Measurements from ENCODE around the gene SMARCA2.

The SMARCA2 gene

DNA sequence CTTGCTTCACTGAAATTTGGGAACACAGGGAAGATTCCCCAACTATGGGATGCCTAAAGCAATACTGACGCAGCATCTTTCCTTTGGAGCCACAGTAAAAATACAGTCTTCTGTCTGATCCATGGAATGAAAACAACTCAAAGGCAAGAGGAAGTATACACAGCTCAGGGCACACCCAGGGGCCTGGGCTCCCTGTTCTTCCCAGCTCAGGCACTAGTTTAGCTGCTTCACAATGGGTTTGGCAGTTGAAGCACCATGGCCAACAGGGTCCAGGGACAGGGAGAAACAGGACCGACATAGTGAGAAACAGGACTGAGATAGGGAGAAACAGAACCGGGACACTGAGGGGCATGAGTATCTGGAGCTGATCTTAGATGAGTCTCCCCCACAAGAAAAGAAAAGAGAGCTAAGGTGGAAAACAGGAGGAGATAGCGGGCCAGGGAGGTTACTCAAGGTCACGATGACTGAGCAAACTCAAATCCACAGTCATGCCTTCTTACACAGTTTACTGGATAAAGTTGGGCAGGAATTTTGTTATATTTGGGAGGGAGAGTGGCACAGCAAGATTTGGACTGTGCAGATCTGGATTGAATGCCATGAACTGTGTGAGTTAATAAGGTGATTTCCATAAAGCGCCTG, 198.8 kb downstream of the SMARCA2 start:
- no peak overlapping the region for H3K4me3 ChIP-seq (ENCODE audit: low read depth, low read length)
- no peak overlapping the region for H2AFZ ChIP-seq (ENCODE audit: low read length, unreplicated experiment)
- H3K36me3 ChIP-seq (ENCODE audit: insufficient read depth, low read length) = no peaks in the 10 kb centered on the region
- H3K27me3 ChIP-seq (ENCODE audit: insufficient read depth, low read length) = no peaks in the 10 kb centered on the region
- H3K4me1 ChIP-seq (ENCODE audit: control insufficient read depth, insufficient read depth, low read length, unreplicated experiment) = peaks cover 12% of the 10 kb centered on the region
- H3K27ac ChIP-seq (ENCODE audit: low read depth, low read length) = no peak overlapping the region
- no peaks in the 10 kb centered on the region for H3K79me2 ChIP-seq (ENCODE audit: control insufficient read depth, insufficient read depth, low read length, unreplicated experiment)

DNA sequence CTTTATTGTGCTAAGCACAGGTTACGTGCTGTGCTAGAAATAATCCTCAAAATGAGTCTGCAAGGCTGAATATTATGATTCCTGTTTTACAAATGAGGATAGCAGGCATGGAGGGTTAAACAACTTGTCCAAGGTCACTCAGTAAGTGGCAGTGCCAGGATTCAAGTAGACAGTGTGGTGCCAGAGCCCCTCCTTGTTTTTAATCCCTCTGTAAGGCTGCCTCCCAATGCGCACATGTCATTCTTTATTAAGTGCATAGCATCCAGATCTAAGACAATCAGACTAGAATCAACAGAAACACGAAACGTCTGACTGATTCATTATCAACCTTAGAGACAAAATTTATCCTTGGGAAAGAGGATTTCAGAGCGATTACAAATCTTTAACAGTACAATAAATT, 199.6 kb downstream of the SMARCA2 start:
- H2AFZ ChIP-seq (ENCODE audit: low read length, unreplicated experiment) = no peak overlapping the region
- no peaks in the 10 kb centered on the region for H3K79me2 ChIP-seq (ENCODE audit: control insufficient read depth, insufficient read depth, low read length, unreplicated experiment)
- no peak overlapping the region for H3K4me3 ChIP-seq (ENCODE audit: low read depth, low read length)
- H3K36me3 ChIP-seq (ENCODE audit: insufficient read depth, low read length) = no peaks in the 10 kb centered on the region
- no peak overlapping the region for H3K27ac ChIP-seq (ENCODE audit: low read depth, low read length)
- H3K4me1 ChIP-seq (ENCODE audit: control insufficient read depth, insufficient read depth, low read length, unreplicated experiment) = peaks cover 4% of the 10 kb centered on the region
- no peaks in the 10 kb centered on the region for H3K27me3 ChIP-seq (ENCODE audit: insufficient read depth, low read length)

DNA sequence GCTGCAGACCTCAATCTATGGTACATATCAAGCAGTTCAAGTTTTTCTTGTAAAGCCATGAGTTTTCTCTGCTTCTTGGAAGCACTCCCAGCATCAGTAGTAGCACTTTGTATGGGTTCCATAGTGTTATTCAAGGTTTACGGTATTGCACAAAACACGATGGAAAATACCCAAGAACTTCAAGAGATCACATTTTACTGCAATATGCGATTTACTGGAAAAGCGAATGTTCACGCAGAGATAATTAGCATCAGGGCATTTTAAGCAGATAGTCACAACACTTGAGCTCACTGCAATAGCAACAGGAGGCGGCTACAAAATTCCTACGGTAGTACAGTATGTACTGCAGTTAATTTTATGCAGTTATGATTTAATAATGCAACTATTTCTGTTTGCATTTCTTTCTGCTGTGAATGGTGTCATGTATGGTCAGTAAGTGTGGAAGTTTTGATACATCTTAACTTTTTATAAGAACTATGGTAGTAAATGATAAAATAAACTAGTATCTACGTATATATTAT, 200.8 kb downstream of the SMARCA2 start:
- no peaks in the 10 kb centered on the region for H3K27me3 ChIP-seq (ENCODE audit: insufficient read depth, low read length)
- H3K4me1 ChIP-seq (ENCODE audit: control insufficient read depth, insufficient read depth, low read length, unreplicated experiment) = no peaks in the 10 kb centered on the region
- H3K27ac ChIP-seq (ENCODE audit: low read depth, low read length) = no peak overlapping the region
- no peak overlapping the region for H3K4me3 ChIP-seq (ENCODE audit: low read depth, low read length)
- H2AFZ ChIP-seq (ENCODE audit: low read length, unreplicated experiment) = no peak overlapping the region
- H3K79me2 ChIP-seq (ENCODE audit: control insufficient read depth, insufficient read depth, low read length, unreplicated experiment) = no peaks in the 10 kb centered on the region
- H3K36me3 ChIP-seq (ENCODE audit: insufficient read depth, low read length) = no peaks in the 10 kb centered on the region

GRCh38 chr9:2216591-2216990, 201.4 kb downstream of the SMARCA2 start:
- Histone ChIP-seq H3K27ac (ENCODE audit: low read depth, low read length) (no peak overlapping the region), H2AFZ (ENCODE audit: low read length, unreplicated experiment) (no peak overlapping the region), H3K4me1 (ENCODE audit: control insufficient read depth, insufficient read depth, low read length, unreplicated experiment) (no peaks in the 10 kb centered on the region), H3K36me3 (ENCODE audit: insufficient read depth, low read length) (no peaks in the 10 kb centered on the region), H3K79me2 (ENCODE audit: control insufficient read depth, insufficient read depth, low read length, unreplicated experiment) (no peaks in the 10 kb centered on the region), H3K27me3 (ENCODE audit: insufficient read depth, low read length) (no peaks in the 10 kb centered on the region), H3K4me3 (ENCODE audit: low read depth, low read length) (no peak overlapping the region)

GRCh38 chr9:2217540-2217939, 202.4 kb downstream of the SMARCA2 start:
- H3K27ac ChIP-seq (ENCODE audit: low read depth, low read length) = no peak overlapping the region
- no peaks in the 10 kb centered on the region for H3K79me2 ChIP-seq (ENCODE audit: control insufficient read depth, insufficient read depth, low read length, unreplicated experiment)
- no peak overlapping the region for H2AFZ ChIP-seq (ENCODE audit: low read length, unreplicated experiment)

GRCh38 chr9:2220036-2220435, 204.9 kb downstream of the SMARCA2 start:
- Histone ChIP-seq H3K4me1 (ENCODE audit: control insufficient read depth, insufficient read depth, low read length, unreplicated experiment) (no peaks in the 10 kb centered on the region), H3K27me3 (ENCODE audit: insufficient read depth, low read length) (no peaks in the 10 kb centered on the region)

More at GRCh38 chr9:2217540-2217939, 202.4 kb downstream of the SMARCA2 start:
- Histone ChIP-seq H3K4me3 (ENCODE audit: low read depth, low read length) (no peak overlapping the region), H3K36me3 (ENCODE audit: insufficient read depth, low read length) (no peaks in the 10 kb centered on the region), H3K4me1 (ENCODE audit: control insufficient read depth, insufficient read depth, low read length, unreplicated experiment) (no peaks in the 10 kb centered on the region), H3K27me3 (ENCODE audit: insufficient read depth, low read length) (no peaks in the 10 kb centered on the region)

DNA sequence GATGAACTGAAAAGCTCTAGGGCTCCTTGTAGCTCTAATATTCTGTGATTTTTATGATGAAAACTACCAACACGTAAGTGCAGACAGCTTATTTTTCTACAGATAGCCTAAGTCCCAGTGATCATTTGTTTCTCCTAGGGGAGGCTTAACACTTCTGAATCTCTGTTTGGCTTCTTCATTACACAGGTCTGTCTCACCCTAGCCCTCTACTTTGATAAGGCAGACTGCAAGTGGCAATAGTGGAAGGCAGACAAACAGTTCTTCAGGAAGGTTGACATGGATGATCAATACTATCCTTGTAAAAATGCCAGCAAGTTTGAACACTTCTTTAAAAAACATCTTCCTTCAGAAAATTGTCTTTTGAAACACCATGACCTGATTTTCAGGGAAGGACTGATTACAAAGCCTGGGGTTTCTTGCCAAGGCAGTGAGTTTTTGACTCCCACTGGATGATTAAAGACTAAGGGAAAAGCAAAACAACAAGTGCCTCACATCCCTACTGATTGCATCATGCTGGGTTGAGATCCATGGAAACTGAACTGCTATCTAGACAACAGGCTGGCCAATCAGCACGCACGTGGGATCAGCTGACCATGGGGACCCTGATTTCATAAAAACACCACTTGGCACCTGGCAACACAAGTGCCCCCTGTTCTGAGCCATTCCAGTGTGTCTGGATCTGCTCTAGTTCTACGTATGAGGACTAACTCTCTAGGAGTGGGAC, 212.2 kb downstream of the SMARCA2 start:
- Histone ChIP-seq H3K27ac (ENCODE audit: low read depth, low read length) (no peak overlapping the region), H2AFZ (ENCODE audit: low read length, unreplicated experiment) (no peak overlapping the region), H3K4me3 (ENCODE audit: low read depth, low read length) (no peak overlapping the region)

More at GRCh38 chr9:2220036-2220435, 204.9 kb downstream of the SMARCA2 start:
- Histone ChIP-seq H3K4me3 (ENCODE audit: low read depth, low read length) (no peak overlapping the region), H3K79me2 (ENCODE audit: control insufficient read depth, insufficient read depth, low read length, unreplicated experiment) (no peaks in the 10 kb centered on the region), H3K36me3 (ENCODE audit: insufficient read depth, low read length) (no peaks in the 10 kb centered on the region), H3K27ac (ENCODE audit: low read depth, low read length) (no peak overlapping the region), H2AFZ (ENCODE audit: low read length, unreplicated experiment) (no peak overlapping the region)

GRCh38 chr9:2228132-2228531, 213.0 kb downstream of the SMARCA2 start:
- peaks cover 3% of the 10 kb centered on the region for H3K4me1 ChIP-seq (ENCODE audit: control insufficient read depth, insufficient read depth, low read length, unreplicated experiment)
- no peak overlapping the region for H3K27ac ChIP-seq (ENCODE audit: low read depth, low read length)
- no peaks in the 10 kb centered on the region for H3K79me2 ChIP-seq (ENCODE audit: control insufficient read depth, insufficient read depth, low read length, unreplicated experiment)
- no peak overlapping the region for H3K4me3 ChIP-seq (ENCODE audit: low read depth, low read length)
- H3K27me3 ChIP-seq (ENCODE audit: insufficient read depth, low read length) = no peaks in the 10 kb centered on the region
- no peak overlapping the region for H2AFZ ChIP-seq (ENCODE audit: low read length, unreplicated experiment)
- H3K36me3 ChIP-seq (ENCODE audit: insufficient read depth, low read length) = no peaks in the 10 kb centered on the region

More for the DNA sequence above, 212.2 kb downstream of the SMARCA2 start:
- Histone ChIP-seq H3K27me3 (ENCODE audit: insufficient read depth, low read length) (no peaks in the 10 kb centered on the region), H3K79me2 (ENCODE audit: control insufficient read depth, insufficient read depth, low read length, unreplicated experiment) (no peaks in the 10 kb centered on the region), H3K4me1 (ENCODE audit: control insufficient read depth, insufficient read depth, low read length, unreplicated experiment) (peaks cover 3% of the 10 kb centered on the region), H3K36me3 (ENCODE audit: insufficient read depth, low read length) (no peaks in the 10 kb centered on the region)

GRCh38 chr9:2228641-2229040, 213.5 kb downstream of the SMARCA2 start:
- no peak overlapping the region for H2AFZ ChIP-seq (ENCODE audit: low read length, unreplicated experiment)
- no peak overlapping the region for H3K27ac ChIP-seq (ENCODE audit: low read depth, low read length)
- no peaks in the 10 kb centered on the region for H3K27me3 ChIP-seq (ENCODE audit: insufficient read depth, low read length)
- H3K4me1 ChIP-seq (ENCODE audit: control insufficient read depth, insufficient read depth, low read length, unreplicated experiment) = peaks cover 3% of the 10 kb centered on the region
- H3K36me3 ChIP-seq (ENCODE audit: insufficient read depth, low read length) = no peaks in the 10 kb centered on the region
- H3K79me2 ChIP-seq (ENCODE audit: control insufficient read depth, insufficient read depth, low read length, unreplicated experiment) = no peaks in the 10 kb centered on the region
- no peak overlapping the region for H3K4me3 ChIP-seq (ENCODE audit: low read depth, low read length)

DNA sequence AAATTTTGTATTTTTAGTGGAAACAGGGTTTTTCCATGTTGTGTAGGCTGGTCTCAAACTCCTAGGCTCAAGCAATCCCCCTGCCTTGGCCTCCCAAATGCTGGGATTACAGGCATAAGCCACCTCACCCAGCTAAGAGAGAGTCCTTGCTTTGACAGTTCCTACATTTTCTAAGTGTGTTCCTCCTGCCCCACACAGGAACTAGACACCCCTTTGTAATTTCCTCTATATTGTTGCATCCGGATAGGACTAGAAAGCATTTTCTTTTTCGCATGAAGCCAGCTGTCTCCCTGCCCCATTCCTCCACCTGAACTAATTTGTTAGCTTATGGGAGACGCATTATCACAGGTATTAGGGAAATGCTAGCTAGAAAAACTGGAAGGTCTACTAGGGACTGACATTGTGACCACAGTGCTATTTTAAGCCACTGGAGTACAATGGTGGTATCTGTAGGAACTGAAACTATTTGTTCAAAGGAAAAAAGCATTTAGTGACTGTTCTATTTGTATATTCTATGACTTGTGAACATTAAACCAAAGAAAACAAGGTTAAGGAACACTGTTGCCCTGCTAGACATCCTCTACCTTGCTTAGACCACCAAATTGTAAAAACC, 214.1 kb downstream of the SMARCA2 start:
- Histone ChIP-seq H3K36me3 (ENCODE audit: insufficient read depth, low read length) (no peaks in the 10 kb centered on the region), H3K27me3 (ENCODE audit: insufficient read depth, low read length) (no peaks in the 10 kb centered on the region), H3K4me3 (ENCODE audit: low read depth, low read length) (no peak overlapping the region), H3K4me1 (ENCODE audit: control insufficient read depth, insufficient read depth, low read length, unreplicated experiment) (peaks cover 3% of the 10 kb centered on the region), H3K79me2 (ENCODE audit: control insufficient read depth, insufficient read depth, low read length, unreplicated experiment) (no peaks in the 10 kb centered on the region), H2AFZ (ENCODE audit: low read length, unreplicated experiment) (no peak overlapping the region), H3K27ac (ENCODE audit: low read depth, low read length) (no peak overlapping the region)

All from ACC112 (cell line).